ENCODE data around the gene KANK4. TPM values are rescaled to one million over a fixed set of nuclear protein-coding genes. Genes with fewer than 3 reads are reported as not detected.

KANK4 gene
- total and polyA plus RNA-seq, 2 of the 4 experiments (the other 2 are of a cell fraction) = not detected

DNA sequence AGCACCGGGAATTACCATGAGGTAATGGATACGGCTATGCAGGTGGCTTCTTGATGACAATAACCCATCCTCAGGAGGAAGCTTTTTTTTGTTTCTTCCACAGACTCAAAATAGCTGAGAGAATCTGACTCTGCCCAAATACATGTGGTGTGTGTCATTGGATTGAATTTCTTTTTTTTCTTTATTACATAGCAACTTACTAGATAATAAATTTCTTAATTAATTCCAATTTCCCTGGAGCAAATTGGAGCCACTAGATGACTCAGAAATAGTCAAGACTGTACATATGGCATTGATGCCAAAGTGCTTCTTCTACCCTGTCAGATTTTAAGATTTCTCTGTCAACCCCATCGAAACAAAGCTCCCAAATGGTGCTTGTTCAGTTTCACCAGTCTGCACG, 81.9 kb downstream of the KANK4 start:
- no peak overlapping the region for H4K91ac ChIP-seq (ENCODE audit: insufficient read depth, low read depth, low read length)
- dilution Hi-C loops (cut with HindIII; ENCODE audit: low sequenced_read_pairs, unreplicated experiment) (no loop called here), in situ Hi-C loops (cut with MboI; ENCODE audit: low sequenced_read_pairs) (no loop called here), intact Hi-C loops (cut with micrococcal nuclease) (no loop called here)
- H2AK9ac ChIP-seq (replicated peaks; ENCODE audit: low read depth, low read length, poor library complexity) = no peak overlapping the region
- H2AFZ ChIP-seq (replicated peaks; ENCODE audit: low read length, poor library complexity) = no peak overlapping the region
- no peak overlapping the region for H3K56ac ChIP-seq (ENCODE audit: extremely low read depth, insufficient read depth, low read length)
- BruUV-seq (replicated peaks) = no TSS peak
- no peaks in the 10 kb centered on the region for H3K36me3 ChIP-seq (ENCODE audit: control insufficient read depth, insufficient read depth, low read length)
- no peaks in the 10 kb centered on the region for H3K9me1 ChIP-seq (ENCODE audit: insufficient read depth, low read length)
- no peak overlapping the region for H3K18ac ChIP-seq (ENCODE audit: low read depth, low read length)
- CTCF ChIA-PET = no interaction called here
- H3K4ac ChIP-seq (ENCODE audit: low read depth, low read length) = no peak overlapping the region
- no peak overlapping the region for H4K5ac ChIP-seq (ENCODE audit: low read depth, low read length)
- no peak overlapping the region for H3K4me3 ChIP-seq (ENCODE audit: insufficient read depth, low read depth, low read length)
- no peak overlapping the region for H2BK5ac ChIP-seq (ENCODE audit: low read depth, low read length, poor library complexity, severe bottlenecking)
- no peak for TF ChIP-seq NFE2L2 (IDR thresholded peaks at IDR 0.05; ENCODE audit: low read depth, low read length)
- TF ChIP-seq, protein P1, sequence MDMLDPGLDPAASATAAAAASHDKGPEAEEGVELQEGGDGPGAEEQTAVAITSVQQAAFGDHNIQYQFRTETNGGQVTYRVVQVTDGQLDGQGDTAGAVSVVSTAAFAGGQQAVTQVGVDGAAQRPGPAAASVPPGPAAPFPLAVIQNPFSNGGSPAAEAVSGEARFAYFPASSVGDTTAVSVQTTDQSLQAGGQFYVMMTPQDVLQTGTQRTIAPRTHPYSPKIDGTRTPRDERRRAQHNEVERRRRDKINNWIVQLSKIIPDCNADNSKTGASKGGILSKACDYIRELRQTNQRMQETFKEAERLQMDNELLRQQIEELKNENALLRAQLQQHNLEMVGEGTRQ (IDR thresholded peaks at IDR 0.05; ENCODE audit: low read depth, low read length) = no peak
- TF ChIP-seq RAD21 (IDR thresholded peaks at IDR 0.05; ENCODE audit: low read length) = no peak
- no peak for TF ChIP-seq FOS (IDR thresholded peaks at IDR 0.05; ENCODE audit: low read depth, low read length)
- no peak for TF ChIP-seq CEBPB (IDR thresholded peaks at IDR 0.05; ENCODE audit: low read depth, low read length)
- no peak for TF ChIP-seq MAFK (IDR thresholded peaks at IDR 0.05; ENCODE audit: low read depth, low read length)
- no peak for TF ChIP-seq POLR2A (IDR thresholded peaks at IDR 0.05; ENCODE audit: low read depth, low read length)
- TF ChIP-seq, protein P2, sequence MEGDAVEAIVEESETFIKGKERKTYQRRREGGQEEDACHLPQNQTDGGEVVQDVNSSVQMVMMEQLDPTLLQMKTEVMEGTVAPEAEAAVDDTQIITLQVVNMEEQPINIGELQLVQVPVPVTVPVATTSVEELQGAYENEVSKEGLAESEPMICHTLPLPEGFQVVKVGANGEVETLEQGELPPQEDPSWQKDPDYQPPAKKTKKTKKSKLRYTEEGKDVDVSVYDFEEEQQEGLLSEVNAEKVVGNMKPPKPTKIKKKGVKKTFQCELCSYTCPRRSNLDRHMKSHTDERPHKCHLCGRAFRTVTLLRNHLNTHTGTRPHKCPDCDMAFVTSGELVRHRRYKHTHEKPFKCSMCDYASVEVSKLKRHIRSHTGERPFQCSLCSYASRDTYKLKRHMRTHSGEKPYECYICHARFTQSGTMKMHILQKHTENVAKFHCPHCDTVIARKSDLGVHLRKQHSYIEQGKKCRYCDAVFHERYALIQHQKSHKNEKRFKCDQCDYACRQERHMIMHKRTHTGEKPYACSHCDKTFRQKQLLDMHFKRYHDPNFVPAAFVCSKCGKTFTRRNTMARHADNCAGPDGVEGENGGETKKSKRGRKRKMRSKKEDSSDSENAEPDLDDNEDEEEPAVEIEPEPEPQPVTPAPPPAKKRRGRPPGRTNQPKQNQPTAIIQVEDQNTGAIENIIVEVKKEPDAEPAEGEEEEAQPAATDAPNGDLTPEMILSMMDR (conservative IDR thresholded peaks at IDR 0.05; ENCODE audit: low read depth, low read length) = no peak
- no peak for TF ChIP-seq RFX5 (IDR thresholded peaks at IDR 0.05; ENCODE audit: low read depth, low read length)
- no peak for TF ChIP-seq MXI1 (IDR thresholded peaks at IDR 0.05; ENCODE audit: borderline replicate concordance, low read depth, low read length)
- TF ChIP-seq, protein P3, sequence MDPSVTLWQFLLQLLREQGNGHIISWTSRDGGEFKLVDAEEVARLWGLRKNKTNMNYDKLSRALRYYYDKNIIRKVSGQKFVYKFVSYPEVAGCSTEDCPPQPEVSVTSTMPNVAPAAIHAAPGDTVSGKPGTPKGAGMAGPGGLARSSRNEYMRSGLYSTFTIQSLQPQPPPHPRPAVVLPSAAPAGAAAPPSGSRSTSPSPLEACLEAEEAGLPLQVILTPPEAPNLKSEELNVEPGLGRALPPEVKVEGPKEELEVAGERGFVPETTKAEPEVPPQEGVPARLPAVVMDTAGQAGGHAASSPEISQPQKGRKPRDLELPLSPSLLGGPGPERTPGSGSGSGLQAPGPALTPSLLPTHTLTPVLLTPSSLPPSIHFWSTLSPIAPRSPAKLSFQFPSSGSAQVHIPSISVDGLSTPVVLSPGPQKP (IDR thresholded peaks at IDR 0.05; ENCODE audit: borderline replicate concordance, low read depth, low read length) = no peak
- no peak for TF ChIP-seq SMC3 (IDR thresholded peaks at IDR 0.05; ENCODE audit: low read depth, low read length)
- no peak overlapping the region for H3K9ac ChIP-seq (ENCODE audit: low read depth, low read length)
- H3K27me3 ChIP-seq (ENCODE audit: control insufficient read depth, insufficient read depth, low read length) = no peaks in the 10 kb centered on the region
- no peak overlapping the region for H3K23ac ChIP-seq (ENCODE audit: low read depth, low read length)
- DNase-seq (no peak), ATAC-seq (ENCODE audit: low read depth) (no peak)
- no peak overlapping the region for H3K27ac ChIP-seq (ENCODE audit: insufficient read depth, low read length)
- H2BK15ac ChIP-seq (ENCODE audit: low read depth, low read length) = no peak overlapping the region
- no peak overlapping the region for H3K4me2 ChIP-seq (ENCODE audit: low read depth, low read length)
- H3K14ac ChIP-seq (replicated peaks; ENCODE audit: low read depth, low read length) = no peak overlapping the region
- H4K20me1 ChIP-seq (ENCODE audit: insufficient read depth, low read length) = no peaks in the 10 kb centered on the region
- POLR2A ChIA-PET (ENCODE audit: unreplicated experiment) = no interaction called here
- no peak overlapping the region for H2AK5ac ChIP-seq (ENCODE audit: low read depth, low read length)
- WGBS, 2 experiments (ENCODE audit: extremely low coverage in 2 of 2, insufficient read length in 1 of 2) = no CpG with 5 or more reads among the region's 4 CpGs
- H4K8ac ChIP-seq (ENCODE audit: low read depth in 2 of 2, low read length in 2 of 2) = no peak overlapping the region
- peaks cover 2% of the 10 kb centered on the region; the same call in 1 of the 2 replicates for H3K9me3 ChIP-seq (ENCODE audit: control insufficient read depth, insufficient read depth, low read length)
- no peak overlapping the region for H2BK20ac ChIP-seq (ENCODE audit: low read depth, low read length)
- H3K4me1 ChIP-seq (ENCODE audit: control insufficient read depth, insufficient read depth, low read length) = no peaks in the 10 kb centered on the region
- no peak overlapping the region for H2BK120ac ChIP-seq (ENCODE audit: low read depth, low read length)
- no peaks in the 10 kb centered on the region for H3K79me1 ChIP-seq (ENCODE audit: low read depth in 1 of 2, low read length in 2 of 2)

Data from IMR-90 (cell line).